Medulla oblongata (tissue), 1 donor: ENCODE data around the gene ZNF844.
"Not testable (repeated sequence)": the region's sequence is repeated elsewhere in the genome, so short reads cannot be mapped to it uniquely, and the experiment has no call there.

Experiments used
- DNase-seq: peaks from one replicate; pipeline ENCODE4 v3.0.0-alpha.2; 2015; ENCODE audit errors: extremely low spot score

Gene ZNF844

GRCh38 chr19:12092065-12092867 is 27.7 kb downstream of the ZNF844 start:
- DNase-seq, result peak; percentile 84

GRCh38 chr19:12092956-12093355 is 28.4 kb downstream of the ZNF844 start:
- no peak for DNase-seq

GRCh38 chr19:12093777-12094176 is 29.2 kb downstream of the ZNF844 start:
- no peak for DNase-seq

GRCh38 chr19:12095111-12095790 is 30.7 kb downstream of the ZNF844 start:
- DNase-seq, result no peak

- no peak for DNase-seq
These were observed 33.5 kb downstream of the ZNF844 start for GRCh38 chr19:12098040-12098439.

- not testable (repeated sequence) for DNase-seq
These were observed 39.4 kb downstream of the ZNF844 start for GRCh38 chr19:12103909-12104308.

- DNase-seq, result no peak
These were observed 46.6 kb downstream of the ZNF844 start for GRCh38 chr19:12111176-12111575.

- no peak for DNase-seq
These were observed 47.6 kb downstream of the ZNF844 start for GRCh38 chr19:12111943-12112637.

GRCh38 chr19:12112701-12113100 is 48.2 kb downstream of the ZNF844 start:
- DNase-seq, result no peak

GRCh38 chr19:12113121-12113520 is 48.6 kb downstream of the ZNF844 start:
- DNase-seq, result no peak

GRCh38 chr19:12117201-12117970 is 52.9 kb downstream of the ZNF844 start:
- no peak for DNase-seq

- peak; percentile 13 for DNase-seq
These were observed 62.2 kb downstream of the ZNF844 start for GRCh38 chr19:12126707-12127106.
